AG08395 (cell line): ENCODE measurements around the gene FTCD.
A peak's percentile ranks its signal among the peaks of the same experiment; 100 is the strongest.
"Not testable (repeated sequence)": the region's sequence is repeated elsewhere in the genome, so short reads cannot be mapped to it uniquely, and the experiment has no call there.

Experiments
- DNase-seq: peaks from one replicate; pipeline ENCODE4 v3.0.0; 2012; ENCODE audit warnings: mixed read lengths, low spot score

The FTCD gene

GRCh38 chr21:46140352-46141003 lies 14.9 kb downstream of the FTCD start:
- DNase-seq: not testable (repeated sequence)

- DNase-seq: no peak
These were observed 15.7 kb downstream of the FTCD start for GRCh38 chr21:46139686-46140085.

- DNase-seq: no peak
These were observed 16.9 kb downstream of the FTCD start for GRCh38 chr21:46138383-46138970.

GRCh38 chr21:46137908-46138307 lies 17.5 kb downstream of the FTCD start:
- DNase-seq: no peak

- no peak for DNase-seq
These were observed 18.5 kb downstream of the FTCD start for GRCh38 chr21:46136739-46137349.

GRCh38 chr21:46135782-46136395 lies 19.5 kb downstream of the FTCD start:
- no peak for DNase-seq

- no peak for DNase-seq
These were observed 23.3 kb downstream of the FTCD start for GRCh38 chr21:46131838-46132651.

- DNase-seq: no peak
These were observed 23.9 kb downstream of the FTCD start for GRCh38 chr21:46131588-46131837.

GRCh38 chr21:46130831-46131587 lies 24.4 kb downstream of the FTCD start:
- DNase-seq: no peak

- no peak for DNase-seq
These were observed 25.3 kb downstream of the FTCD start for GRCh38 chr21:46129846-46130651.

- DNase-seq: no peak
These were observed 26.3 kb downstream of the FTCD start for GRCh38 chr21:46128933-46129571.

GRCh38 chr21:46128106-46128932 lies 27.1 kb downstream of the FTCD start:
- peak; percentile 31 for DNase-seq

- no peak for DNase-seq
These were observed 27.9 kb downstream of the FTCD start for GRCh38 chr21:46127239-46128105.

- DNase-seq: no peak
These were observed 28.8 kb downstream of the FTCD start for GRCh38 chr21:46126309-46127238.

GRCh38 chr21:46125846-46126301 lies 29.5 kb downstream of the FTCD start:
- no peak for DNase-seq

- DNase-seq: no peak
These were observed 30.2 kb downstream of the FTCD start for GRCh38 chr21:46124926-46125845.
